AG04450 (cell line): ENCODE results near the gene PLXNA1. TPM values are rescaled to one million over a fixed set of nuclear protein-coding genes. Genes with fewer than 3 reads are reported as not detected.

Experiments used
- CTCF ChIA-PET: fragments of 300-600, 350-600 bp; formaldehyde crosslinking; extraction: SDS; loops from one replicate; lab custom pipeline; 2022; ENCODE audit warnings: antibody characterized with exemption, inconsistent platforms; lab: Charles Lee
- POLR2A ChIA-PET: fragments of 350-600 bp; formaldehyde crosslinking; extraction: SDS; loops from one replicate; lab custom pipeline; 2021; ENCODE audit warnings: antibody characterized with exemption, inconsistent platforms; lab: Yijun Ruan, JAX
- DNase-seq: peaks from one replicate; pipeline ENCODE4 v3.0.0-alpha.2; 2011; ENCODE audit warnings: low read depth, low spot score
- H3K27ac ChIP-seq: one replicate; pipeline ENCODE4 v1.5.1; 2012; ENCODE audit warnings: low read depth, low read length, control low read depth
- H3K27me3 ChIP-seq: one replicate; pipeline ENCODE4 v1.6.0; 2012; ENCODE audit warnings: low read length; ENCODE audit not compliant: control insufficient read depth, insufficient read depth
- H3K4me3 ChIP-seq: 2 replicates; pipeline ENCODE4 v1.5.1; 2011; ENCODE audit warnings: mild to moderate bottlenecking, low read depth, low read length, control low read depth
- H3K9me3 ChIP-seq: 2 replicates; pipeline ENCODE4 v1.5.1; 2012; ENCODE audit warnings: low read length; ENCODE audit not compliant: control insufficient read depth, insufficient read depth
- CTCF ChIP-seq: IDR thresholded peaks from 2 replicates; pipeline ENCODE4 v1.5.1; 2011; ENCODE audit warnings: low read depth, low read length, control low read depth, inconsistent platforms
- polyA plus RNA-seq: library from polyadenylated mRNA; depleted of rRNA; stranded (reverse); fragments of >200 nt; gene quantifications from 2 replicates; pipeline ENCODE4 v1.2.3, GENCODE V29; 2011

The PLXNA1 gene
- polyA plus RNA-seq, 1 experiment = 22.0 TPM

- H3K27me3 ChIP-seq = no peaks in the 10 kb centered on the region
- ChIA-PET POLR2A (no interaction called here), CTCF (interaction anchor here (0.5 to 1.0 kb wide), 2 partner anchors 17 to 239 kb away, joined by 3 read pairs; no protein-coding TSS in a partner anchor)
- no peak for TF ChIP-seq CTCF
- DNase-seq = no peak
- no peaks in the 10 kb centered on the region; the same call in 1 of the 2 replicates for H3K9me3 ChIP-seq
- no peak overlapping the region for H3K4me3 ChIP-seq
- H3K27ac ChIP-seq = no peak overlapping the region
Observed at GRCh38 chr3:126986001-126986400, 3.1 kb downstream of the PLXNA1 start.

GRCh38 chr3:126987129-126987528 lies 4.2 kb downstream of the PLXNA1 start:
- Histone ChIP-seq H3K4me3 (no peak overlapping the region), H3K27ac (no peak overlapping the region), H3K27me3 (no peaks in the 10 kb centered on the region), H3K9me3 (no peaks in the 10 kb centered on the region; the same call in 1 of the 2 replicates)
- no peak for DNase-seq
- ChIA-PET CTCF (no interaction called here), POLR2A (no interaction called here)
- no peak for TF ChIP-seq CTCF

GRCh38 chr3:126987596-126987995 lies 4.7 kb downstream of the PLXNA1 start:
- no peaks in the 10 kb centered on the region; the same call in 1 of the 2 replicates for H3K9me3 ChIP-seq
- H3K27me3 ChIP-seq = no peaks in the 10 kb centered on the region
- H3K27ac ChIP-seq = no peak overlapping the region
- no peak for DNase-seq
- ChIA-PET POLR2A (no interaction called here), CTCF (no interaction called here)
- no peak overlapping the region for H3K4me3 ChIP-seq
- no peak for TF ChIP-seq CTCF

- ChIA-PET POLR2A (no interaction called here), CTCF (no interaction called here)
- H3K27me3 ChIP-seq = no peaks in the 10 kb centered on the region
- H3K27ac ChIP-seq = no peak overlapping the region
- no peak for DNase-seq
- no peak overlapping the region for H3K4me3 ChIP-seq
- no peaks in the 10 kb centered on the region; the same call in 1 of the 2 replicates for H3K9me3 ChIP-seq
- no peak for TF ChIP-seq CTCF
Observed at GRCh38 chr3:126988451-126989021, 5.6 kb downstream of the PLXNA1 start.

- no peak overlapping the region for H3K4me3 ChIP-seq
- DNase-seq = no peak
- H3K27ac ChIP-seq = no peak overlapping the region
- CTCF ChIA-PET = no interaction called here
- no peaks in the 10 kb centered on the region; the same call in 1 of the 2 replicates for H3K9me3 ChIP-seq
- TF ChIP-seq CTCF = no peak
- POLR2A ChIA-PET = no interaction called here
- H3K27me3 ChIP-seq = no peaks in the 10 kb centered on the region
Observed at GRCh38 chr3:126989316-126990023, 6.6 kb downstream of the PLXNA1 start.
